ENCODE measurements around the gene FAM168B.

Gene FAM168B

GRCh38 chr2:131043199-131044074, 49.8 kb downstream of the FAM168B start:
- FAIRE-seq (no peak), DNase-seq (ENCODE audit: insufficient read length, low spot score) (no peak)
- TF ChIP-seq POLR2A (IDR thresholded peaks at IDR 0.05; ENCODE audit: low read depth, low read length), result no peak
- TF ChIP-seq POLR2AphosphoS5 (IDR thresholded peaks at IDR 0.05; ENCODE audit: low read depth, low read length), result no peak
- no peak for TF ChIP-seq SPI1 (IDR thresholded peaks at IDR 0.05; ENCODE audit: low read depth, low read length)
- TF ChIP-seq POU2F2 (IDR thresholded peaks at IDR 0.05; ENCODE audit: low read depth, low read length), result no peak
- TF ChIP-seq TAF1 (IDR thresholded peaks at IDR 0.05; ENCODE audit: low read depth, low read length), result no peak
- no peak for TF ChIP-seq PAX5 (IDR thresholded peaks at IDR 0.05; ENCODE audit: insufficient read depth, low read length, severe bottlenecking)

- TF ChIP-seq POU2F2 (IDR thresholded peaks at IDR 0.05; ENCODE audit: low read depth, low read length) (no peak), SPI1 (IDR thresholded peaks at IDR 0.05; ENCODE audit: low read depth, low read length) (no peak), POLR2AphosphoS5 (IDR thresholded peaks at IDR 0.05; ENCODE audit: low read depth, low read length) (no peak), PAX5 (IDR thresholded peaks at IDR 0.05; ENCODE audit: insufficient read depth, low read length, severe bottlenecking) (no peak), TAF1 (IDR thresholded peaks at IDR 0.05; ENCODE audit: low read depth, low read length) (no peak), POLR2A (IDR thresholded peaks at IDR 0.05; ENCODE audit: low read depth, low read length) (no peak)
- FAIRE-seq, result no peak
- no peak for DNase-seq (ENCODE audit: insufficient read length, low spot score)
Observed at GRCh38 chr2:131042148-131042775, 51.0 kb downstream of the FAM168B start.

GRCh38 chr2:131041402-131042147, 51.7 kb downstream of the FAM168B start:
- no peak for TF ChIP-seq POLR2AphosphoS5 (IDR thresholded peaks at IDR 0.05; ENCODE audit: low read depth, low read length)
- TF ChIP-seq TAF1 (IDR thresholded peaks at IDR 0.05; ENCODE audit: low read depth, low read length), result no peak
- TF ChIP-seq SPI1 (IDR thresholded peaks at IDR 0.05; ENCODE audit: low read depth, low read length), result no peak
- no peak for TF ChIP-seq POU2F2 (IDR thresholded peaks at IDR 0.05; ENCODE audit: low read depth, low read length)
- no peak for TF ChIP-seq PAX5 (IDR thresholded peaks at IDR 0.05; ENCODE audit: insufficient read depth, low read length, severe bottlenecking)
- no peak for TF ChIP-seq POLR2A (IDR thresholded peaks at IDR 0.05; ENCODE audit: low read depth, low read length)
- FAIRE-seq, result no peak
- DNase-seq (ENCODE audit: insufficient read length, low spot score), result no peak

- no peak for DNase-seq (ENCODE audit: insufficient read length, low spot score)
- no peak for TF ChIP-seq TAF1 (IDR thresholded peaks at IDR 0.05; ENCODE audit: low read depth, low read length)
- TF ChIP-seq POU2F2 (IDR thresholded peaks at IDR 0.05; ENCODE audit: low read depth, low read length), result no peak
- FAIRE-seq, result no peak
Observed at GRCh38 chr2:131040661-131041401, 52.4 kb downstream of the FAM168B start.

GRCh38 chr2:131039908-131040660, 53.2 kb downstream of the FAM168B start:
- TF ChIP-seq TAF1 (IDR thresholded peaks at IDR 0.05; ENCODE audit: low read depth, low read length) (no peak), POU2F2 (IDR thresholded peaks at IDR 0.05; ENCODE audit: low read depth, low read length) (no peak), POLR2AphosphoS5 (IDR thresholded peaks at IDR 0.05; ENCODE audit: low read depth, low read length) (no peak), POLR2A (IDR thresholded peaks at IDR 0.05; ENCODE audit: low read depth, low read length) (no peak), PAX5 (IDR thresholded peaks at IDR 0.05; ENCODE audit: insufficient read depth, low read length, severe bottlenecking) (no peak), SPI1 (IDR thresholded peaks at IDR 0.05; ENCODE audit: low read depth, low read length) (no peak)
- FAIRE-seq, result no peak
- DNase-seq (ENCODE audit: insufficient read length, low spot score), result no peak

GRCh38 chr2:131039535-131039907, 53.7 kb downstream of the FAM168B start:
- DNase-seq (ENCODE audit: insufficient read length, low spot score), result no peak
- TF ChIP-seq POLR2A (IDR thresholded peaks at IDR 0.05; ENCODE audit: low read depth, low read length), result no peak
- no peak for TF ChIP-seq TAF1 (IDR thresholded peaks at IDR 0.05; ENCODE audit: low read depth, low read length)
- no peak for TF ChIP-seq POU2F2 (IDR thresholded peaks at IDR 0.05; ENCODE audit: low read depth, low read length)
- no peak for TF ChIP-seq PAX5 (IDR thresholded peaks at IDR 0.05; ENCODE audit: insufficient read depth, low read length, severe bottlenecking)
- TF ChIP-seq POLR2AphosphoS5 (IDR thresholded peaks at IDR 0.05; ENCODE audit: low read depth, low read length), result no peak
- no peak for TF ChIP-seq SPI1 (IDR thresholded peaks at IDR 0.05; ENCODE audit: low read depth, low read length)
- FAIRE-seq, result no peak

- no peak for DNase-seq (ENCODE audit: insufficient read length, low spot score)
- TF ChIP-seq TAF1 (IDR thresholded peaks at IDR 0.05; ENCODE audit: low read depth, low read length), result no peak
- no peak for TF ChIP-seq PAX5 (IDR thresholded peaks at IDR 0.05; ENCODE audit: insufficient read depth, low read length, severe bottlenecking)
- TF ChIP-seq SPI1 (IDR thresholded peaks at IDR 0.05; ENCODE audit: low read depth, low read length), result no peak
- no peak for TF ChIP-seq POLR2AphosphoS5 (IDR thresholded peaks at IDR 0.05; ENCODE audit: low read depth, low read length)
- TF ChIP-seq POU2F2 (IDR thresholded peaks at IDR 0.05; ENCODE audit: low read depth, low read length), result no peak
- no peak for TF ChIP-seq POLR2A (IDR thresholded peaks at IDR 0.05; ENCODE audit: low read depth, low read length)
- no peak for FAIRE-seq
Observed at GRCh38 chr2:131039101-131039440, 54.2 kb downstream of the FAM168B start.
